WTC11 (cell line): ENCODE measurements around the gene GPR27. TPM values are rescaled to one million over a fixed set of nuclear protein-coding genes. Genes with fewer than 3 reads are reported as not detected.

Experiments used
- ATAC-seq: fragments of 200-7000 bp; cut with Tn5 transposase; 2 replicates; pipeline ENCODE4 v1.10.0; 2021; ENCODE audit warnings: mild to moderate bottlenecking, moderate library complexity
- CTCF ChIA-PET: fragments of 300-600 bp; sonication (Branson Sonifier 250); formaldehyde crosslinking; loops from one replicate; lab custom pipeline; 2021; ENCODE audit warnings: antibody characterized with exemption; lab: Charles Lee
- POLR2A ChIA-PET: fragments of 350-600 bp; sonication (Branson Sonifier 250); formaldehyde crosslinking; loops from one replicate; lab custom pipeline; 2021; ENCODE audit warnings: antibody characterized with exemption; lab: Charles Lee
- DNase-seq: peaks from one replicate; pipeline ENCODE4 v3.0.0; 2021; ENCODE audit warnings: low spot score
- H3K27ac Mint-ChIP-seq: 2 replicates; pipeline ENCODE4 v1.8.0; 2021; ENCODE audit warnings: mixed read lengths
- H3K27me3 Mint-ChIP-seq: 2 replicates; pipeline ENCODE4 v1.8.0; 2021; ENCODE audit warnings: low read depth, mild to moderate bottlenecking, moderate library complexity, mixed read lengths
- H3K36me3 Mint-ChIP-seq: 2 replicates; pipeline ENCODE4 v1.8.0; 2021; ENCODE audit warnings: mixed read lengths
- H3K4me1 Mint-ChIP-seq: 2 replicates; pipeline ENCODE4 v1.8.0; 2022; ENCODE audit warnings: mixed read lengths
- H3K4me3 Mint-ChIP-seq: 2 replicates; pipeline ENCODE4 v1.8.0; 2021; ENCODE audit warnings: mild to moderate bottlenecking, moderate library complexity, mixed read lengths
- H3K9me3 Mint-ChIP-seq: 2 replicates; pipeline ENCODE4 v1.8.0; 2021; ENCODE audit warnings: mixed read lengths
- ATF6 ChIP-seq: sonication (generic); formaldehyde crosslinking; IDR thresholded peaks from 2 replicates; pipeline ENCODE4 v1.8.1; 2023; ENCODE audit warnings: mild to moderate bottlenecking, missing genetic modification reagents
- CBFB ChIP-seq: sonication (generic); formaldehyde crosslinking; IDR thresholded peaks from 2 replicates; pipeline ENCODE4 v1.8.1; 2022; ENCODE audit warnings: mild to moderate bottlenecking, low read depth, missing genetic modification reagents
- CDX4 ChIP-seq: fragments of 250-450 bp; sonication (Bioruptor Pico); IDR thresholded peaks from 2 replicates; pipeline ENCODE4 v1.9.0; 2021; ENCODE audit warnings: moderate library complexity, mild to moderate bottlenecking, inconsistent platforms, borderline replicate concordance
- CREM ChIP-seq: sonication (generic); formaldehyde crosslinking; IDR thresholded peaks from 2 replicates; pipeline ENCODE4 v1.8.1; 2022; ENCODE audit warnings: mild to moderate bottlenecking, missing genetic modification reagents, moderate library complexity
- EMX1 ChIP-seq: fragments of 250-450 bp; sonication (Bioruptor Pico); IDR thresholded peaks from 2 replicates; pipeline ENCODE4 v1.8.0; 2021; ENCODE audit warnings: mild to moderate bottlenecking
- ERG ChIP-seq: fragments of 250-450 bp; sonication (Bioruptor Pico); IDR thresholded peaks from 2 replicates; pipeline ENCODE4 v1.8.0; 2021; ENCODE audit warnings: mild to moderate bottlenecking
- IRF1 ChIP-seq: sonication (generic); formaldehyde crosslinking; IDR thresholded peaks from 2 replicates; pipeline ENCODE4 v1.8.0; 2023; ENCODE audit warnings: missing genetic modification reagents
- IRF2 ChIP-seq: sonication (generic); formaldehyde crosslinking; IDR thresholded peaks from 2 replicates; pipeline ENCODE4 v1.8.0; 2022; ENCODE audit warnings: low read depth, missing genetic modification reagents, borderline replicate concordance
- JUN ChIP-seq: sonication (generic); formaldehyde crosslinking; IDR thresholded peaks from 2 replicates; pipeline ENCODE4 v1.8.0; 2023; ENCODE audit warnings: mild to moderate bottlenecking, missing genetic modification reagents
- PRDM15 ChIP-seq: sonication (generic); formaldehyde crosslinking; IDR thresholded peaks from 2 replicates; pipeline ENCODE4 v1.8.0; 2022; ENCODE audit warnings: missing genetic modification reagents
- RELA ChIP-seq: sonication (generic); formaldehyde crosslinking; IDR thresholded peaks from 2 replicates; pipeline ENCODE4 v1.8.1; 2022; ENCODE audit warnings: missing genetic modification reagents, mild to moderate bottlenecking, borderline replicate concordance
- ZBTB21 ChIP-seq: sonication (generic); formaldehyde crosslinking; IDR thresholded peaks from 2 replicates; pipeline ENCODE4 v1.8.1; 2023; ENCODE audit warnings: mild to moderate bottlenecking, missing genetic modification reagents, borderline replicate concordance
- ZNF219 ChIP-seq: sonication (generic); formaldehyde crosslinking; IDR thresholded peaks from 2 replicates; pipeline ENCODE4 v1.8.0; 2023; ENCODE audit warnings: missing genetic modification reagents, mild to moderate bottlenecking, borderline replicate concordance
- ZNF263 ChIP-seq: sonication (generic); formaldehyde crosslinking; IDR thresholded peaks from 2 replicates; pipeline ENCODE4 v1.8.1; 2022; ENCODE audit warnings: low read depth, mild to moderate bottlenecking, moderate library complexity, missing genetic modification reagents
- total RNA-seq: library from RNA; stranded (reverse); gene quantifications from 3 replicates; pipeline ENCODE4 v1.2.3, GENCODE V29; 2021
- TF ChIP-seq, protein P1 (sequence below): sonication (generic); formaldehyde crosslinking; IDR thresholded peaks from 2 replicates; pipeline ENCODE4 v1.8.0; 2022; ENCODE audit warnings: mild to moderate bottlenecking, missing genetic modification reagents

GPR27 gene
- total RNA-seq, 1 experiment from 2014 or later, result 16.4 TPM

GRCh38 chr3:71721002-71721401 is 32.7 kb upstream of the GPR27 start (continued):
- no peak for TF ChIP-seq CBFB (CRISPR knock-in tag)
- no peak for TF ChIP-seq RELA (CRISPR knock-in tag)

DNA sequence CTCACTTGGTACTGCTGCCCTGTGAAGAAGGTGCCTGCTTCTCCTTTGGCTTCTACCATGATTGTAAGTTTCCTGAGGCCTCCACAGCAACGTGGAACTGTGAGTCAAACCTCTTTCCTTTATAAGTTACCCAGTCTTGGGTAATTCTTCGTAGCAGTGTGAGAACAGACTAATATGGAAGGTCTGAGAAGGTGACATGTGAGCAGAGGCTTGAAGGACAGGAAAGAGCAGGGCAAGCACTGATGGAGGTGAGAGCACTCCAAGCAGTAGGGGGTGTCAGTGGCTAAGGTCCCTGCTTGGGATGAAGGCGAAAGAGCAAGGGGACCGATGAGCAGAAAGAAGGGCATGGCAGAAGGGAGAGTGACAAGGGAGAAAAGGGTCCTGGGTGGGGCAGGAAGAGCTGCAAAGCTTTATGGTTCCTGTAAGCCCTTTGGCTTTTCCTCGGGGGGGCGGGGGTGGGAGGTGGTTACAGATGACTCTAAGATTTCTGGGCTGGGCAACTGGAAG is 32.0 kb upstream of the GPR27 start:
- H3K9me3 Mint-ChIP-seq, result no peaks in the 10 kb centered on the region
- ChIA-PET POLR2A (no interaction called here), CTCF (interaction anchor here (0.5 kb wide), 1 partner anchor 89 kb away, joined by 3 read pairs; no protein-coding TSS in a partner anchor)
- no peak overlapping the region for H3K27ac Mint-ChIP-seq
- no peak overlapping the region for H3K4me3 Mint-ChIP-seq
- no peaks in the 10 kb centered on the region for H3K36me3 Mint-ChIP-seq
- H3K27me3 Mint-ChIP-seq, result peaks cover 32% of the 10 kb centered on the region
- TF ChIP-seq ZNF219 (CRISPR knock-in tag) (no peak), ZNF263 (CRISPR knock-in tag) (no peak), ZBTB21 (CRISPR knock-in tag) (no peak), ERG (CRISPR knock-in tag) (no peak)
- ATAC-seq (no peak), DNase-seq (no peak)
- H3K4me1 Mint-ChIP-seq, result peaks cover 19% of the 10 kb centered on the region

DNA sequence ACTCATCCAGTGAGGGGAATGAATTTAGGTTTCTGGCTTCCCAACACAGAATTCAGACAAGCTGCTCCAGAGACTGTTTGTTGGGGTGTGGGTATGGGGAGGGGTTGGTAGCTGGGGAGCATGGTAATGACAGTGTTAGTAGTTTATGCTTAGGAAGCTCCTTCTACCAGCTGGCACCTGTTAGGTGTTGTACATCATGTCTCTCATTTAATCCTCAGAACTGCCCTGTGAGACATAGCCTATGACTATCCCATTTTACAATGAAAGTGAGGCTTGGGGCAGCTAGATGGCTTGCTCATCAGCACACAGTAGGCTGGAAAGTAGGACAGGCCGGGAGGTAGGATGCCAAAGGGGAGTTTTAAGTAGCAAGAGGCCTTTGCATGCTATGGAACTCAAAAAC is 31.0 kb upstream of the GPR27 start:
- POLR2A ChIA-PET, result no interaction called here
- H3K4me3 Mint-ChIP-seq, result 0 out of 2 replicates have a peak overlapping the region, but pooled peaks have one; percentile 6
- no peak for TF ChIP-seq CREM
- TF ChIP-seq ZNF219 (CRISPR knock-in tag), result no peak
- TF ChIP-seq IRF2, result no peak
- no peak for TF ChIP-seq CDX4
- TF ChIP-seq, protein P1, sequence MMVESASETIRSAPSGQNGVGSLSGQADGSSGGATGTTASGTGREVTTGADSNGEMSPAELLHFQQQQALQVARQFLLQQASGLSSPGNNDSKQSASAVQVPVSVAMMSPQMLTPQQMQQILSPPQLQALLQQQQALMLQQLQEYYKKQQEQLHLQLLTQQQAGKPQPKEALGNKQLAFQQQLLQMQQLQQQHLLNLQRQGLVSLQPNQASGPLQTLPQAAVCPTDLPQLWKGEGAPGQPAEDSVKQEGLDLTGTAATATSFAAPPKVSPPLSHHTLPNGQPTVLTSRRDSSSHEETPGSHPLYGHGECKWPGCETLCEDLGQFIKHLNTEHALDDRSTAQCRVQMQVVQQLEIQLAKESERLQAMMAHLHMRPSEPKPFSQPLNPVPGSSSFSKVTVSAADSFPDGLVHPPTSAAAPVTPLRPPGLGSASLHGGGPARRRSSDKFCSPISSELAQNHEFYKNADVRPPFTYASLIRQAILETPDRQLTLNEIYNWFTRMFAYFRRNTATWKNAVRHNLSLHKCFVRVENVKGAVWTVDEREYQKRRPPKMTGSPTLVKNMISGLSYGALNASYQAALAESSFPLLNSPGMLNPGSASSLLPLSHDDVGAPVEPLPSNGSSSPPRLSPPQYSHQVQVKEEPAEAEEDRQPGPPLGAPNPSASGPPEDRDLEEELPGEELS, result no peak
- TF ChIP-seq EMX1 (CRISPR knock-in tag), result no peak
- TF ChIP-seq JUN (CRISPR knock-in tag), result no peak
- TF ChIP-seq IRF1 (CRISPR knock-in tag), result no peak
- TF ChIP-seq ERG (CRISPR knock-in tag), result no peak
- TF ChIP-seq ATF6, result no peak
- no peak for TF ChIP-seq PRDM15 (CRISPR knock-in tag)
- TF ChIP-seq, all 79 proteins: peak for 0
- Mint-ChIP-seq H3K4me1 (peaks cover 19% of the 10 kb centered on the region), H3K27me3 (peaks cover 35% of the 10 kb centered on the region), H3K9me3 (no peaks in the 10 kb centered on the region), H3K27ac (no peak overlapping the region), H3K36me3 (no peaks in the 10 kb centered on the region)
- CTCF ChIA-PET, result no interaction called here
- DNase-seq, result no peak
- ATAC-seq, result no peak
